Measurements from ENCODE around the gene BYSL. TPM values are rescaled to one million over a fixed set of nuclear protein-coding genes. Genes with fewer than 3 reads are reported as not detected.
A peak's percentile ranks its signal among the peaks of the same experiment; 100 is the strongest.

BYSL gene
- total RNA-seq, 1 donor from 2014 or later, result 60.5 TPM

GRCh38 chr6:41894366-41895299 lies 26.7 kb upstream of the BYSL start:
- DNase-seq (ENCODE audit: low spot score), result no peak

GRCh38 chr6:41895300-41896233 lies 25.7 kb upstream of the BYSL start, which contains the start of gene USP49:
USP49 (minus strand) TSS chr6:41895375; CDS start chr6:41806983, 88,392 bp downstream.
- intact Hi-C loops (cut with micrococcal nuclease), result loop anchor here (1.0 to 5.0 kb wide), 5 partner anchors 26 to 149 kb away; partner anchors contain the start of genes BYSL, MED20 and TOMM6
- no peak within 1 kb of the TSS for H3K4me3 Mint-ChIP-seq (ENCODE audit: low read depth)
- peak; percentile 86 for DNase-seq (ENCODE audit: low spot score)
- H3K27ac Mint-ChIP-seq, result peak within 1 kb of the TSS; percentile 88
- no peaks in the 10 kb centered on the region for H3K36me3 Mint-ChIP-seq (ENCODE audit: low read depth)
- H3K27me3 Mint-ChIP-seq (ENCODE audit: low read depth), result no peaks in the 10 kb centered on the region
- H3K4me1 Mint-ChIP-seq (ENCODE audit: low read depth), result peaks cover 8% of the 10 kb centered on the region
- H3K9me3 Mint-ChIP-seq, result no peaks in the 10 kb centered on the region

More at GRCh38 chr6:41894366-41895299, 26.7 kb upstream of the BYSL start:
- H3K4me3 Mint-ChIP-seq (ENCODE audit: low read depth), result no peak overlapping the region
- intact Hi-C loops (cut with micrococcal nuclease), result loop anchor here (1.0 to 5.0 kb wide), 5 partner anchors 27 to 150 kb away; partner anchors contain the start of genes BYSL, MED20 and TOMM6
- H3K27me3 Mint-ChIP-seq (ENCODE audit: low read depth), result no peaks in the 10 kb centered on the region
- peak overlapping the region; percentile 88 for H3K27ac Mint-ChIP-seq
- H3K4me1 Mint-ChIP-seq (ENCODE audit: low read depth), result peaks cover 8% of the 10 kb centered on the region
- no peaks in the 10 kb centered on the region for H3K9me3 Mint-ChIP-seq
- no peaks in the 10 kb centered on the region for H3K36me3 Mint-ChIP-seq (ENCODE audit: low read depth)

GRCh38 chr6:41896281-41896680 lies 25.0 kb upstream of the BYSL start:
- Mint-ChIP-seq H3K4me3 (ENCODE audit: low read depth) (no peak overlapping the region), H3K36me3 (ENCODE audit: low read depth) (no peaks in the 10 kb centered on the region), H3K4me1 (ENCODE audit: low read depth) (peaks cover 8% of the 10 kb centered on the region), H3K27ac (peak overlapping the region; percentile 88), H3K9me3 (no peaks in the 10 kb centered on the region), H3K27me3 (ENCODE audit: low read depth) (no peaks in the 10 kb centered on the region)
- intact Hi-C loops (cut with micrococcal nuclease), result loop anchor here (5.0 kb wide), 1 partner anchor 49 kb away; no protein-coding TSS in a partner anchor
- no peak for DNase-seq (ENCODE audit: low spot score)

GRCh38 chr6:41900861-41901260 lies 20.4 kb upstream of the BYSL start:
- H3K9me3 Mint-ChIP-seq, result no peaks in the 10 kb centered on the region
- peaks cover 17% of the 10 kb centered on the region for H3K4me1 Mint-ChIP-seq (ENCODE audit: low read depth)
- no peak overlapping the region for H3K27ac Mint-ChIP-seq
- peaks cover 8% of the 10 kb centered on the region for H3K36me3 Mint-ChIP-seq (ENCODE audit: low read depth)
- no peak for DNase-seq (ENCODE audit: low spot score)
- no peaks in the 10 kb centered on the region for H3K27me3 Mint-ChIP-seq (ENCODE audit: low read depth)
- H3K4me3 Mint-ChIP-seq (ENCODE audit: low read depth), result no peak overlapping the region
- intact Hi-C loops (cut with micrococcal nuclease), result no loop called here

- peak; percentile 34 for DNase-seq (ENCODE audit: low spot score)
- H3K9me3 Mint-ChIP-seq, result no peaks in the 10 kb centered on the region
- H3K4me3 Mint-ChIP-seq (ENCODE audit: low read depth), result no peak overlapping the region
- H3K27ac Mint-ChIP-seq, result no peak overlapping the region
- no peaks in the 10 kb centered on the region for H3K27me3 Mint-ChIP-seq (ENCODE audit: low read depth)
- H3K4me1 Mint-ChIP-seq (ENCODE audit: low read depth), result peaks cover 13% of the 10 kb centered on the region
- H3K36me3 Mint-ChIP-seq (ENCODE audit: low read depth), result peaks cover 18% of the 10 kb centered on the region
- intact Hi-C loops (cut with micrococcal nuclease), result loop anchor here (1.0 kb wide), 2 partner anchors 34 to 142 kb away; no protein-coding TSS in a partner anchor
Measured at GRCh38 chr6:41901882-41902519, 19.3 kb upstream of the BYSL start.

- Mint-ChIP-seq H3K4me3 (ENCODE audit: low read depth) (no peak overlapping the region), H3K27me3 (ENCODE audit: low read depth) (no peaks in the 10 kb centered on the region), H3K27ac (no peak overlapping the region), H3K36me3 (ENCODE audit: low read depth) (peaks cover 53% of the 10 kb centered on the region), H3K9me3 (no peaks in the 10 kb centered on the region), H3K4me1 (ENCODE audit: low read depth) (peaks cover 8% of the 10 kb centered on the region)
- no peak for DNase-seq (ENCODE audit: low spot score)
- intact Hi-C loops (cut with micrococcal nuclease), result no loop called here
Measured at GRCh38 chr6:41909727-41910126, 11.6 kb upstream of the BYSL start.

- peaks cover 30% of the 10 kb centered on the region for H3K36me3 Mint-ChIP-seq (ENCODE audit: low read depth)
- peaks cover 12% of the 10 kb centered on the region for H3K4me1 Mint-ChIP-seq (ENCODE audit: low read depth)
- H3K9me3 Mint-ChIP-seq, result no peaks in the 10 kb centered on the region
- no peak overlapping the region for H3K4me3 Mint-ChIP-seq (ENCODE audit: low read depth)
- H3K27me3 Mint-ChIP-seq (ENCODE audit: low read depth), result no peaks in the 10 kb centered on the region
- intact Hi-C loops (cut with micrococcal nuclease), result no loop called here
- DNase-seq (ENCODE audit: low spot score), result no peak
- no peak overlapping the region for H3K27ac Mint-ChIP-seq
Measured at GRCh38 chr6:41914343-41914742, 7.0 kb upstream of the BYSL start.

- no peak overlapping the region for H3K27ac Mint-ChIP-seq
- no peaks in the 10 kb centered on the region for H3K27me3 Mint-ChIP-seq (ENCODE audit: low read depth)
- DNase-seq (ENCODE audit: low spot score), result no peak
- H3K4me1 Mint-ChIP-seq (ENCODE audit: low read depth), result peaks cover 19% of the 10 kb centered on the region
- peaks cover 28% of the 10 kb centered on the region for H3K36me3 Mint-ChIP-seq (ENCODE audit: low read depth)
- intact Hi-C loops (cut with micrococcal nuclease), result no loop called here
- H3K9me3 Mint-ChIP-seq, result no peaks in the 10 kb centered on the region
- H3K4me3 Mint-ChIP-seq (ENCODE audit: low read depth), result no peak overlapping the region
Measured at GRCh38 chr6:41914869-41915530, 6.3 kb upstream of the BYSL start.

- intact Hi-C loops (cut with micrococcal nuclease), result no loop called here
- no peak for DNase-seq (ENCODE audit: low spot score)
- H3K36me3 Mint-ChIP-seq (ENCODE audit: low read depth), result peaks cover 27% of the 10 kb centered on the region
- H3K27ac Mint-ChIP-seq, result peak overlapping the region; percentile 18
- H3K9me3 Mint-ChIP-seq, result no peaks in the 10 kb centered on the region
- H3K4me1 Mint-ChIP-seq (ENCODE audit: low read depth), result peaks cover 26% of the 10 kb centered on the region
- no peak overlapping the region for H3K4me3 Mint-ChIP-seq (ENCODE audit: low read depth)
- H3K27me3 Mint-ChIP-seq (ENCODE audit: low read depth), result no peaks in the 10 kb centered on the region
Measured at GRCh38 chr6:41917528-41917927, 3.8 kb upstream of the BYSL start.

- peaks cover 32% of the 10 kb centered on the region for H3K36me3 Mint-ChIP-seq (ENCODE audit: low read depth)
- H3K9me3 Mint-ChIP-seq, result no peaks in the 10 kb centered on the region
- no peak for DNase-seq (ENCODE audit: low spot score)
- peak overlapping the region; percentile 98 for H3K27ac Mint-ChIP-seq
- no peaks in the 10 kb centered on the region for H3K27me3 Mint-ChIP-seq (ENCODE audit: low read depth)
- H3K4me3 Mint-ChIP-seq (ENCODE audit: low read depth), result peak overlapping the region; percentile 97
- peaks cover 42% of the 10 kb centered on the region for H3K4me1 Mint-ChIP-seq (ENCODE audit: low read depth)
- intact Hi-C loops (cut with micrococcal nuclease), result loop anchor here (1.0 to 5.0 kb wide), 8 partner anchors 15 to 849 kb away; partner anchors contain the start of genes CCND3, NFYA, OARD1 and TAF8
Measured at GRCh38 chr6:41921712-41921998, 356 bp downstream of the BYSL start.

GRCh38 chr6:41922154-41922553 lies 855 bp downstream of the BYSL start:
- intact Hi-C loops (cut with micrococcal nuclease), result loop anchor here (5.0 kb wide), 1 partner anchor 850 kb away; the partner anchor contains the start of genes NFYA and OARD1

More at GRCh38 chr6:41922154-41922553, 855 bp downstream of the BYSL start:
- H3K27me3 Mint-ChIP-seq (ENCODE audit: low read depth), result no peaks in the 10 kb centered on the region
- H3K4me3 Mint-ChIP-seq (ENCODE audit: low read depth), result peak overlapping the region; percentile 97
- DNase-seq (ENCODE audit: low spot score), result no peak
- H3K4me1 Mint-ChIP-seq (ENCODE audit: low read depth), result peaks cover 41% of the 10 kb centered on the region
- peaks cover 32% of the 10 kb centered on the region for H3K36me3 Mint-ChIP-seq (ENCODE audit: low read depth)
- peak overlapping the region; percentile 98 for H3K27ac Mint-ChIP-seq
- H3K9me3 Mint-ChIP-seq, result no peaks in the 10 kb centered on the region
